Measurements from ENCODE around the gene PPP1R18. TPM values are rescaled to one million over a fixed set of nuclear protein-coding genes. Genes with fewer than 3 reads are reported as not detected.

Gene PPP1R18
- total and polyA plus RNA-seq, 2 experiments from 2014 or later: 13.0 to 43.5 TPM

DNA sequence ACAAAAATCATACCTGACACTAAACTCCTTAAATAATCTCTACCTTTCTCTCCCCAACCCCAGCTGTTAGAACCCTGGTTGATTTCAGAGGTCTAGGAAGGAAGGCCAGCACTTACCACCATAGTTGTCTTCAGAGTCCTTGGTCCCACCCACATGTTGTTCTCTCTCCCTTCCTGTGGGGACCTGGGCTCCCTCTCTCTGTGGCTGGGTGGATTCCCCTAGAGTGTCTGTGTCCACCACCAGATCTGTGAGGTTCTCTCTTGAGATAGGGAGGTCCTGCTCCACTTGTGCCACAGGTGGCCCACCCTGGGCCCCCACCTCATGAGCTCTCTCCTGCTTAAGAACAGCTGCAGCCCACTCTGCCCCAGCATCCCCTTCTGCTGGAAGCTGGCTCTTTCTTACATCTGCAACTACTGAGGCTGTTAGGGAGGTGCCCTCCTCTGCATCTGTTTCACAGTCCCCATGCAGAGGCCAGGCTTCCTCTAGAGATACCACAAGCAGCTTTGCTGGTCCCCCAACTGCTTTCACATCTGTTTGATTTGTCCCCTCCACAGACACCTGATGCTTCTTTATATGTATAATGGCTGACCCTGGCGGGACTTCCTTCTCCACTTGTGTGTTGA, 25.4 kb upstream of the PPP1R18 start:
- no peak for DNase-seq (ENCODE audit: low read depth in 1 of 2, low spot score in 1 of 2)
- Histone ChIP-seq H3K9me3 (ENCODE audit: low read depth) (no peaks in the 10 kb centered on the region), H3K27ac (no peak overlapping the region), H3K36me3 (peaks cover 45% of the 10 kb centered on the region), H3K27me3 (no peaks in the 10 kb centered on the region), H3K4me3 (no peak overlapping the region), H3K4me1 (ENCODE audit: low read depth) (no peaks in the 10 kb centered on the region)
- TF ChIP-seq, protein P1, sequence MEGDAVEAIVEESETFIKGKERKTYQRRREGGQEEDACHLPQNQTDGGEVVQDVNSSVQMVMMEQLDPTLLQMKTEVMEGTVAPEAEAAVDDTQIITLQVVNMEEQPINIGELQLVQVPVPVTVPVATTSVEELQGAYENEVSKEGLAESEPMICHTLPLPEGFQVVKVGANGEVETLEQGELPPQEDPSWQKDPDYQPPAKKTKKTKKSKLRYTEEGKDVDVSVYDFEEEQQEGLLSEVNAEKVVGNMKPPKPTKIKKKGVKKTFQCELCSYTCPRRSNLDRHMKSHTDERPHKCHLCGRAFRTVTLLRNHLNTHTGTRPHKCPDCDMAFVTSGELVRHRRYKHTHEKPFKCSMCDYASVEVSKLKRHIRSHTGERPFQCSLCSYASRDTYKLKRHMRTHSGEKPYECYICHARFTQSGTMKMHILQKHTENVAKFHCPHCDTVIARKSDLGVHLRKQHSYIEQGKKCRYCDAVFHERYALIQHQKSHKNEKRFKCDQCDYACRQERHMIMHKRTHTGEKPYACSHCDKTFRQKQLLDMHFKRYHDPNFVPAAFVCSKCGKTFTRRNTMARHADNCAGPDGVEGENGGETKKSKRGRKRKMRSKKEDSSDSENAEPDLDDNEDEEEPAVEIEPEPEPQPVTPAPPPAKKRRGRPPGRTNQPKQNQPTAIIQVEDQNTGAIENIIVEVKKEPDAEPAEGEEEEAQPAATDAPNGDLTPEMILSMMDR (IDR thresholded peaks at IDR 0.05; ENCODE audit: low read depth, low read length): no peak

DNA sequence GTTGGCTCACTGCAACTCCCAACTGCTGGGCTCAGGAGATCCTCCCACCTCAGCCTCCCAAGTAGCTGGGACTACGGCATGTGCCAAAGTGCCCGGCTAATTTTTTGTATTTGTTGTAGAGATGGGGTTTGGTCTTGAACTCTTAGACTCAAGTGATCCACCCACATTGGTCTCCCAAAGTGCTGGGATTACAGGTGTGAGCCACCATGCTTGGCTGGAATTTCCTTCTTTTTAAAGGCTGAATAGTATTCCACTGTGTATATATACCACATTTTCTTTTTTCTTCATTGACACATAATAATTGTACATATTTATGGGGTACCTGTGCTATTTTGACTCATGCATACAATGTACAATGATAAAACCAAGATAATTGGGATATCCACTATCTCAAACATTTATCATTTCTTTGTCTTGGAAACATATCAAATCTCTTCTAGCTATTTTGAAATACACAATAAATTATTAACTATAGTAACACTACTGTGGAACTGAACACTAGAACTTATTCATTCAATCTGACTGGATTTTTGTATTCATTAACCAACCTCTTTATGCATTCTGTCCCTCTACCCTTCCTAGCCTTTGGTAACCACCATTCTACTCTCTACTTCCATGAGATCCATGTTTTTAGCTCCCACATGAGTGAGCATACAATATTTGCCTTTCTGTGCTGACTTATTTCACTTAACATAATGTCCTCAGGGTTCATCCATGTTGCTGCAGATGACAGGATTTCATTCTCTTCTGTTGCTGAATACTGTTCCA, 22.8 kb upstream of the PPP1R18 start:
- no peaks in the 10 kb centered on the region for H3K4me1 ChIP-seq (ENCODE audit: low read depth)
- no peak overlapping the region for H3K27ac ChIP-seq
- no peak for DNase-seq (ENCODE audit: low read depth in 1 of 2, low spot score in 1 of 2)
- H3K9me3 ChIP-seq (ENCODE audit: low read depth): no peaks in the 10 kb centered on the region
- TF ChIP-seq, protein P1 (IDR thresholded peaks at IDR 0.05; ENCODE audit: low read depth, low read length): no peak
- no peaks in the 10 kb centered on the region for H3K27me3 ChIP-seq
- peaks cover 44% of the 10 kb centered on the region for H3K36me3 ChIP-seq
- no peak overlapping the region for H3K4me3 ChIP-seq

DNA sequence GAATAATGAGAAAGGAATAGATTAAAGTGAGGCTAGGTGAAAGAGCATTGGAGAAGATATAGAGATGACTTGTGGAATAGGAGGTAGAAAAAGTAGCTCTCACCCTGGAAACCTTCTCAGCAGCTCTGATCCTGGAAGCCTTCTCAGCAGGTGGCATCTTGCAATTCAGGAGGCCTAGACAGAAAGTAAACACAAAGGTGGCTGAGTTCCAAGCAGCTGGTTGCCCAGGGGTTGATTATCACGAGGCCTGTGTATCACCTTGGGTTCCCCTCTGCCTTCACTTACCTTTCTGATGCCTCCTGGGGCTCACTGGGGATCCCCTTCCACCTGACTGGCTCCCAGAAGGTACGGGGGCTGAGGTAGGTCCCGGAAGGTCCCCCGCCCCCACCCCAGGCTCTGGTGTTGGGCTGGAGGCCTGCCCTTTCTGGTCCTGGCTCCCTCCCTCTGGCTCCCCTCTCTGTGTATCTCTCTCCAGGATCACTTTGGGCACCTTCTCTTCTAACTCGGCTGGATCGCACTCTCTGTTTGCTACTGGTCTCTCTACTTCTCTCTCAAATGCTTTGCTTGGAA, 20.9 kb upstream of the PPP1R18 start:
- H3K36me3 ChIP-seq: peaks cover 38% of the 10 kb centered on the region

DNA sequence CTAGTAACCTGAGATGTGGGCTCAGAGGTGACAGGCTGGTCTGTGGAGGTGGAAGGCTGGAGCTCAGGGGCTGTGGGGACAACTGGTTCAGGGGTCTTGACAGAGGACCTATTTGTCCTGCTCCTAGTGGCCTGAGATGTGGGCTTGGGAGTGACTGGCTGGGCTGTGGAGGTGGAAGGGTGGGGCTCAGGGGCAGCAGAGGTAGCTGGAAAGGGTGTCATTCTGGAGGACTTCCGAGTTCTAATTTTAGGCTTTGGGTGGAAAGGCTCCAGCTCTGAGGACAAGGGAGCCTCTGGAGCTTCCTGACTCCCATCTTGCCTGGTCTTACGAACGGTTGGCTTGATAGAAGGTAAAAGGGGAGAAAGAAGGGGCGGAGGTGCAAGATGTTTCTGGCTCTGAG, 19.2 kb upstream of the PPP1R18 start:
- Histone ChIP-seq H3K4me1 (ENCODE audit: low read depth) (no peaks in the 10 kb centered on the region), H3K36me3 (peaks cover 26% of the 10 kb centered on the region), H3K9me3 (ENCODE audit: low read depth) (no peaks in the 10 kb centered on the region), H3K27ac (no peak overlapping the region), H3K4me3 (no peak overlapping the region), H3K27me3 (no peaks in the 10 kb centered on the region)
- TF ChIP-seq, protein P1 (IDR thresholded peaks at IDR 0.05; ENCODE audit: low read depth, low read length): no peak
- no peak for DNase-seq (ENCODE audit: low read depth in 1 of 2, low spot score in 1 of 2)

More for the DNA sequence above, 20.9 kb upstream of the PPP1R18 start:
- Histone ChIP-seq H3K27ac (no peak overlapping the region), H3K9me3 (ENCODE audit: low read depth) (no peaks in the 10 kb centered on the region), H3K4me1 (ENCODE audit: low read depth) (no peaks in the 10 kb centered on the region), H3K27me3 (no peaks in the 10 kb centered on the region), H3K4me3 (no peak overlapping the region)
- TF ChIP-seq, protein P1 (IDR thresholded peaks at IDR 0.05; ENCODE audit: low read depth, low read length): no peak
- DNase-seq (ENCODE audit: low read depth in 1 of 2, low spot score in 1 of 2): no peak

DNA sequence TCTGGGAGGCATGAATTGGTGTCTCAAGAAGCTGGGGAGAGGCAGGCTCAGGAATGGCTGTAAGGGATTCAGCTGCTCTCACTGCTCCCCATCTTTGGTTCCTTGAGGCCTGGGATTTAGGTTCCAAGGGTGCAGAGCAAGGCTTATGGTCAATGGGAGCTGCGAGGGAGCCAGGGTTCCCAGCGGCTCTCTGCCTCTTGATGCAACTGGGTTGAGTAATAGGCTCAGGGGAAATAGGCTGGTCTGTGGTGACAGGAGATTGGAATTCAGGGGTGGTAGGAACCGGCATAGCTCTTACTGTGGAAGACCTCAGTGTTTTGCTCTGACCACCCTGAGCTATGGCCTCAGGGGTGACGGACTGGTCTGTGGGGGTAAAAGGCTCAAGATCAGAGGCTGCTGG, 17.4 kb upstream of the PPP1R18 start:
- no peak for DNase-seq (ENCODE audit: low read depth in 1 of 2, low spot score in 1 of 2)
- H3K27ac ChIP-seq: no peak overlapping the region
- no peak overlapping the region for H3K4me3 ChIP-seq
- H3K4me1 ChIP-seq (ENCODE audit: low read depth): no peaks in the 10 kb centered on the region
- no peaks in the 10 kb centered on the region for H3K9me3 ChIP-seq (ENCODE audit: low read depth)
- H3K27me3 ChIP-seq: no peaks in the 10 kb centered on the region
- H3K36me3 ChIP-seq: peaks cover 21% of the 10 kb centered on the region
- TF ChIP-seq, protein P1 (IDR thresholded peaks at IDR 0.05; ENCODE audit: low read depth, low read length): no peak

Measured in cardiac muscle cell (in vitro differentiated cells and primary cell).